ENCODE results near the gene ZNF311.
"Not testable (repeated sequence)": the region's sequence is repeated elsewhere in the genome, so short reads cannot be mapped to it uniquely, and the experiment has no call there.

The ZNF311 gene

DNA sequence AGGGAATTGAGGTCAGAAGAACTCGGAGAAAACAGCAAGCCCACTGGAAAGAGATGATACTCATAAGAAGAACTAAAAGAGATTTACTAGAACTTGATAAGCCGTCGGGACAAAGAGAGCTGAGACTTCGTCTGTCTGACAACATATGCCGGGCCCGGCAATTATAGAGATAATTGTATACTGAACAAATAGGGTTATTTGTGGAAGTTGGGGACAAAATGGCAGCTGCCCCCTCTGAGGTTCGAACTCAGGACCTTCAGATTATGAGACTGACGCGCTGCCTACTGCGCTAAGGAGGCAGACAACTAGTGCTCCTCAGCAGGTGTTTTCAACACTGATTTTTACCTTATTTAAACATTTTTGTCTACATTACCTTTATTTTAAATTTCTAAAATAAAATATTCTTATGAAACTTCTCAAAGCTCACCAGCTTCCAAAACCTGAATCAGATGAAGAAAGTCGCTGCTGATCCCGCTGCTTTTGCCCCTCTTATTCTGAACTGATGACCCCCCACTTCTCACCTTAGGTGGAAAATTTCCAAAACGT lies 52.0 kb downstream of the ZNF311 start:
- peak; percentile 68 for DNase-seq

DNA sequence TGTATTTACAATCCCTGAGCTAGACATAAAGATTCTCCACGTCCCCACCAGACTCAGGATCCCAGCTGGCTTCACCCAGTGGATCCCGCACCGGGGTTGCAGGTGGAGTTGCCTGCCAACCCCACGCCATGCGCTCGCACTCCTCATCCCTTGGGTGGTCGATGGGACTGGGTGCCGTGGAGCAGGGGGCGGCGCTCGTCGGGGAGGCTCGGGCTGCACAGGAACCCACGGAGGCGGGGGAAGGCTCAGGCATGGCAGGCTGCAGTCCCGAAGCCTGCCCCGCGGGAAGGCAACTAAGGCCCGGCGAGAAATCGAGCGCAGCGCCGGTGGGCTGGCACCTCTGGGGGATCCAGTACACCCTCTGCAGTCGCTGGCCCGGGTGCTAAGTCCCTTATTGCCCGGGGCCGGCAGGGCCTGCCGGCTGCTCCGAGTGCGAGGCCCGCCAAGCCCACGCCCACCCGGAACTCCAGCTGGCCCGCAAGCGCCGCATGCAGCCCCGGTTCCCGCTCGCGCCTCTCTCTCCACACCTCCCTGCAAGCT lies 55.4 kb downstream of the ZNF311 start:
- DNase-seq = not testable (repeated sequence)

DNA sequence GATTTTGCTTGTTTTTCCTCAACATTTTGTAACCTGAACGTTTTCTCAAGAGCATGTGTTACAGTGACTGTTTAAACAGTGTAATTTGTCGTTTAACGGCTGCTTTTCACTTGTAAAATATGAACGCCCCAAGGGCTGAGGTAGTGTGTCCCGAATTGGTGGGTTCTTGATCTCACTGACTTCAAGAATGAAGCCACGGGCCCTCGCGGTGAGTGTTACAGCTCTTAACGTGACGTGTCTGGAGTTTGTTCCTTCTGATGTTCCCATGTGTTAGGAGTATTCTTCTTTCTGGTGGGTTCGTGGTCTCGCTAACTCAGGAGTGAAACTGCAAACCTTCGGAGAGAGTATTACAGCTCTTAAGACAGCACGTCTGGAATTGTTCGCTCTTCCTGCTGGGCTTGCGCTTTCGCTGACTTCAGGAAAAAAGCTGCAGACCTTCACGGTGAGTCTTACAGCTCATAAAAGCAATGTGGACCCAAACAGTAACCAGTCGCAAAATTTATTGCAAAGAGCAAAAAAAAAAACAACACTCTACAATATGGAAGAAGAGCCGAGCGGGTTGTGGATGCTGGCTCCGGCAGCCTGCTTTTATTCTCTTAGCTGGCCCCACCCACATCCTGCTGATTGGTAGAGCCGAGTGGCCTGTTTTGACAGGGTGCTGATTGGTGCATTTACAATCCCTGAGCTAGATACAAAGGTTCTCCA lies 56.2 kb downstream of the ZNF311 start:
- no peak for DNase-seq

DNA sequence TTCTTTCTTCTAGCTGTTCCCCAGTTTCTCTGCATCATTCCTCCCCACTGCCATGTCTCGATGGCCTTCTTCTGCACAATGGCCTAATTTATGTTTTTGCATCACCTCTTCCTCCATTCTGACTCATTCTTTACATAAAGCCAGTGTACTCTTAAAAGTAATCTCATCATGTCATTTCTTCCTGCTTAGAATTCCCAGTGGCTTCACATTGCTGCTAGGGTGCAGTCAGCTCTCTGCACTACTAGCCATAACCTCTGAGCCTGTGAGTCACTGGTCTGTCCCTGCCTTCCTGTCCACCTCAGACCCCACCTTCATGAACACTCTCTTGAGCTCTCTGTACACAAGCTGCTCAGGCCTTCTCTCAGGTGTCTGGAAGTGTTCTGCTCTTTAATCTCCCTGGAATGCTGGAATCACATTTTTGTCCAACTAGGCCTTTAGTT lies 57.3 kb downstream of the ZNF311 start:
- no peak for DNase-seq

DNA sequence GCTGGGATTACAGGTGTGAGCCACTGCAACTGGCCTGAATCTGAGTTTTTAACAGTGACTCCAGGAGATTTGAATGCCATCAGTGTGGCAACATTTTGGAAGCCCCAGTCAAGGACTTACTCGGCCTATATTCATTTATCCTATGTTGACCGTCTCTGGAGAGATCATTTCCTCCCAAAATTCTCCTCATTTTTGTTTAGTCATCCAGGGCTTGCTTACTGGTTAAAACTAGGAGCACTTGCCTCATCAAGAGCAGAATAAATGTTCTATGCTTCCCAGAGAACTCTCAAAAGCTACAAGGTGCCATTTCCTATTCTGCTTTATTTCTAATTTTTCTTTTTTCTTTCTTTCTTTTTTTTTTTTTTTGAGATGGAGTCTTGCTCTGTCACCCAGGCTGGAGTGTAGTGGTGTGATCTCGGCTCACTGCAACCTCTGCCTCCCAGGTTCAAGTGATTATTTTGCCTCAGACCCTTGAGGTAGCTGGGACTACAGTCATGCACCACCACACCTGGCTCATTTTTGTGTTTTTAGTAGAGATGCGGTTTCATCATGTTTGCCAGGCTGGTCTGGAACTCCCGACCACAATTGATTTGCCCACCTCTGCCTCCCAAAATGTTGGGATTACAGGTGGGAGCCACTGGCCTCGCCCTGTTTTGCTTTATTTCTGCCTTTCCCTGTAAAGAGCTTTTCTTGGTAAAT lies 57.9 kb downstream of the ZNF311 start:
- no peak for DNase-seq

DNA sequence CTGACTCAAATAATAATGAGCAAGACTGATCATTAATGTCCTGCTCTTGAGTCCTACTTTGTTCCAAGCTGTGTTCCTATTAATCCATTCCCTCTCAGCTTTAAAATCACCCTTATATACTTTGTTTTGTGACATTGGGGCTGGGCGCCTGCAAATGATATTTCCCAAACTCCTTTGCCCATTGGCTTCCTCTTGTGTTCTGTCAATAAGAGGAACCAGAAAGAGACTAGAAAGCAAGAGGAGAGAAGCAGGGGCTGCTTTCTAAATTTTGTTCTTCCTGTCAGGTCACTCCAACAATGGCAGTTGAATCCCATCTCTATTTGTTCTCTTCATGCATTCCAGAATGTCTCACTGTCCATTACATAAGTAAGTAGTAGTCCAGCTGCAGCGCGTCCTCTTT lies 59.8 kb downstream of the ZNF311 start:
- no peak for DNase-seq
